K562 (cell line): ENCODE results near the gene HPCAL1. TPM values are rescaled to one million over a fixed set of nuclear protein-coding genes. Genes with fewer than 3 reads are reported as not detected.

ENCODE experiments used
- FOSL1 ChIP-seq: fragments of 200-800 bp; sonication (Bioruptor generic); conservative IDR thresholded peaks from 2 replicates; pipeline ENCODE4 v1.6.1; 2016; ENCODE audit warnings: missing genetic modification characterization, missing compliant biosample characterization
- KAT7 ChIP-seq: sonication (generic); formaldehyde crosslinking; IDR thresholded peaks from 2 replicates; pipeline ENCODE4 v1.8.0; 2022; ENCODE audit warnings: missing genetic modification reagents, mild to moderate bottlenecking, borderline replicate concordance
- MAFF ChIP-seq: IDR thresholded peaks from 2 replicates; pipeline ENCODE4 v1.6.1; 2012; ENCODE audit warnings: low read length, improper control_type of control experiment
- PURB ChIP-seq: sonication (generic); formaldehyde crosslinking; IDR thresholded peaks from 2 replicates; pipeline ENCODE4 v1.9.0; 2021; ENCODE audit warnings: low read depth, mild to moderate bottlenecking, missing genetic modification reagents
- SMAD4 ChIP-seq: fragments of 250-450 bp; sonication (Bioruptor Pico); conservative IDR thresholded peaks from 2 replicates; pipeline ENCODE4 v1.8.0; 2021; ENCODE audit warnings: inconsistent platforms, mild to moderate bottlenecking, moderate library complexity
- TCF3 ChIP-seq: sonication (generic); formaldehyde crosslinking; IDR thresholded peaks from 2 replicates; pipeline ENCODE4 v1.4.0; 2020; ENCODE audit warnings: mild to moderate bottlenecking, missing genetic modification reagents
- ZNF121 ChIP-seq: sonication (generic); formaldehyde crosslinking; conservative IDR thresholded peaks from 2 replicates; pipeline ENCODE4 v1.8.0; 2022; ENCODE audit warnings: missing genetic modification reagents
- ZNF124 ChIP-seq: sonication (generic); formaldehyde crosslinking; IDR thresholded peaks from 2 replicates; pipeline ENCODE4 v1.8.1; 2022; ENCODE audit warnings: missing genetic modification reagents
- ZNF436 ChIP-seq: fragments of 250-450, 450-650 bp; sonication (Bioruptor Pico); formaldehyde crosslinking; IDR thresholded peaks from 2 replicates; pipeline ENCODE4 v1.7.0; 2020; ENCODE audit warnings: mild to moderate bottlenecking
- ZNF699 ChIP-seq: fragments of 250-450 bp; sonication (Bioruptor Pico); IDR thresholded peaks from 2 replicates; pipeline ENCODE4 v1.8.0; 2021; ENCODE audit warnings: mild to moderate bottlenecking, moderate library complexity; ENCODE audit not compliant: insufficient replicate concordance
- polyA plus RNA-seq, 8 experiments: library from polyadenylated mRNA; depleted of rRNA in 4 of 8; stranded (reverse) in 5 of 8; unstranded in 3 of 8; fragments of >200 nt; fragmentation: Nextera tagmentation in 2 of 8; fragmentation: Illumina TruSeq in 1 of 8; extraction: Ambion mirVana in 2 of 8; extraction: Trizol in 1 of 8; gene quantifications; 2 replicates each; pipeline versions ENCODE4 v1.2.1 to v1.2.3, GENCODE V29; 2011 to 2014; ENCODE audit warnings: inconsistent platforms in 1 of 8, missing spikeins in 1 of 8
- total RNA-seq, 7 experiments: library from RNA; depleted of rRNA in 6 of 7; stranded (reverse); fragments of >200 nt in 6 of 7; fragmentation: Illumina TruSeq in 2 of 7; extraction: Trizol in 2 of 7; gene quantifications; 2 replicates each; pipeline versions ENCODE4 v1.2.1 to v1.2.3, GENCODE V29; 2011 to 2021; ENCODE audit warnings: low replicate concordance in 1 of 7
- TF ChIP-seq, protein P1 (sequence below), 2 experiments: IDR thresholded peaks in 1 of 2; conservative IDR thresholded peaks in 1 of 2; 2 replicates each; pipeline ENCODE4 v1.6.1; 2016; ENCODE audit warnings: low read depth in 2 of 2, mild to moderate bottlenecking in 1 of 2, missing compliant biosample characterization in 1 of 2, missing genetic modification characterization in 1 of 2, moderate library complexity in 1 of 2
- TF ChIP-seq, protein P2 (sequence below): sonication (generic); formaldehyde crosslinking; IDR thresholded peaks from 2 replicates; pipeline ENCODE4 v1.9.0; 2022; ENCODE audit warnings: mild to moderate bottlenecking, missing genetic modification reagents
- TF ChIP-seq, protein P3 (sequence below): fragments of 250-450 bp; sonication (Bioruptor Pico); IDR thresholded peaks from 2 replicates; pipeline ENCODE4 v1.4.0; 2020
- TF ChIP-seq, protein P4 (sequence below): fragments of 450-650 bp; formaldehyde crosslinking; conservative IDR thresholded peaks from 2 replicates; pipeline ENCODE4 v1.4.0; 2022; ENCODE audit warnings: mild to moderate bottlenecking, missing genetic modification characterization

The HPCAL1 gene
- total and polyA plus RNA-seq, 9 of the 15 experiments (the other 6 are each of a cell fraction or from before 2014, with no cell fraction given): 2.7 to 65.5 (median 23.9) TPM

DNA sequence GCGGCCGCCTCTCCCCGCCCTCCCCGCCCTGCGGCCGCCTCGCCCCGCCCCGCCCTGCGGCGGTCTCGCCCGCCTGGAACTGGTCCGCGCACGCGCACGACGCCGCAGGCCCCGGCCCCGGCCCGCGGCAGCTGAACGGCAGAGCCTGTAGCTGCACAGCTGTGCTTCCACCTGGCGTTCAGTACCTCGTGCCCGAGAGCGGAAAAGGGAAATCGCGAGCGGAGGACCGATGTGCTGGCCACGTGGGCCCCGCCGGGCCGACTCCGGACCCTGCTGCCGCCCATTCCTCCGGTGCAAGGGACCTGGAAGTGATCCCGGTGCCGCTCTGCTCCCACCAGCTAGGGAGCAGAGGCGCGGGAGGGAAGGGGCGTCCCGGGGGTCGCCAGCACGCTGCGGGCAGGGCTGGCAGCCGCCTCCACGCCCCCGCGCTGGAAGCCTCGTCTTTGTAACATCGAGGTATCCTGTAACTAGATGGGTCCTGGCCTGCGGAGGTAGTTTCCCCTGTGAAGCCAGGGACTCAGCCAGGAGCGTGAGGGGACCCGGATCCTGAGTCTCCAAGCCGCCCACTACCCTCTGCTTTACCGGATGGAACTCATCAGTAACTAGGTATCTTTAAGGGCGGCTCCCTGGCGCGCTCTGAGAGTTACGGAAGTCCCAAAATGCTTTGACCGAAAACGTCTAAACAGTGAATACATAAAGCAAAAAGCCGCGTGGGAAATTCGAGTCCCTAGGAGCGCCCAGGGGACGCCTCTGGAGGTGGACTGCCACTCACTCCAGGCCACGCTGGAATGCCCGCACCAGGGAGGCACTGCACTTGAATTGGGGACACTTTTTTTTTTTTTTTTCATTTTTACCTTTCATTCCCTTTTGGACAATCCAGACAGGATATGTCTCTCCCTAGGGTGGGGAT is 146.1 kb downstream of the HPCAL1 start (continued):
- TF ChIP-seq, protein P1, sequence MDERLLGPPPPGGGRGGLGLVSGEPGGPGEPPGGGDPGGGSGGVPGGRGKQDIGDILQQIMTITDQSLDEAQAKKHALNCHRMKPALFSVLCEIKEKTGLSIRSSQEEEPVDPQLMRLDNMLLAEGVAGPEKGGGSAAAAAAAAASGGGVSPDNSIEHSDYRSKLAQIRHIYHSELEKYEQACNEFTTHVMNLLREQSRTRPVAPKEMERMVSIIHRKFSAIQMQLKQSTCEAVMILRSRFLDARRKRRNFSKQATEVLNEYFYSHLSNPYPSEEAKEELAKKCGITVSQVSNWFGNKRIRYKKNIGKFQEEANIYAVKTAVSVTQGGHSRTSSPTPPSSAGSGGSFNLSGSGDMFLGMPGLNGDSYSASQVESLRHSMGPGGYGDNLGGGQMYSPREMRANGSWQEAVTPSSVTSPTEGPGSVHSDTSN (CRISPR knock-in tag; IDR thresholded peaks at IDR 0.05; ENCODE audit: low read depth): no peak
- TF ChIP-seq, protein P1 (tag; conservative IDR thresholded peaks at IDR 0.05; ENCODE audit: low read depth): no peak
- TF ChIP-seq PURB (CRISPR knock-in tag) (no peak), ZNF436 (no peak), ZNF121 (CRISPR knock-in tag) (no peak), MAFF (no peak), ZNF699 (no peak), SMAD4 (CRISPR knock-in tag) (peak; percentile 3), FOSL1 (tag) (0 out of 2 replicates have a peak, but pooled peaks have one; percentile 40), ZNF124 (0 out of 2 replicates have a peak, but pooled peaks have one; percentile 63), KAT7 (CRISPR knock-in tag) (0 out of 2 replicates have a peak, but pooled peaks have one; percentile 10), TCF3 (CRISPR knock-in tag) (0 out of 2 replicates have a peak, but pooled peaks have one; percentile 22)
- TF ChIP-seq, protein P2, sequence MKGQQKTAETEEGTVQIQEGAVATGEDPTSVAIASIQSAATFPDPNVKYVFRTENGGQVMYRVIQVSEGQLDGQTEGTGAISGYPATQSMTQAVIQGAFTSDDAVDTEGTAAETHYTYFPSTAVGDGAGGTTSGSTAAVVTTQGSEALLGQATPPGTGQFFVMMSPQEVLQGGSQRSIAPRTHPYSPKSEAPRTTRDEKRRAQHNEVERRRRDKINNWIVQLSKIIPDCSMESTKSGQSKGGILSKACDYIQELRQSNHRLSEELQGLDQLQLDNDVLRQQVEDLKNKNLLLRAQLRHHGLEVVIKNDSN (CRISPR knock-in tag): peak; percentile 84
- TF ChIP-seq, protein P3, sequence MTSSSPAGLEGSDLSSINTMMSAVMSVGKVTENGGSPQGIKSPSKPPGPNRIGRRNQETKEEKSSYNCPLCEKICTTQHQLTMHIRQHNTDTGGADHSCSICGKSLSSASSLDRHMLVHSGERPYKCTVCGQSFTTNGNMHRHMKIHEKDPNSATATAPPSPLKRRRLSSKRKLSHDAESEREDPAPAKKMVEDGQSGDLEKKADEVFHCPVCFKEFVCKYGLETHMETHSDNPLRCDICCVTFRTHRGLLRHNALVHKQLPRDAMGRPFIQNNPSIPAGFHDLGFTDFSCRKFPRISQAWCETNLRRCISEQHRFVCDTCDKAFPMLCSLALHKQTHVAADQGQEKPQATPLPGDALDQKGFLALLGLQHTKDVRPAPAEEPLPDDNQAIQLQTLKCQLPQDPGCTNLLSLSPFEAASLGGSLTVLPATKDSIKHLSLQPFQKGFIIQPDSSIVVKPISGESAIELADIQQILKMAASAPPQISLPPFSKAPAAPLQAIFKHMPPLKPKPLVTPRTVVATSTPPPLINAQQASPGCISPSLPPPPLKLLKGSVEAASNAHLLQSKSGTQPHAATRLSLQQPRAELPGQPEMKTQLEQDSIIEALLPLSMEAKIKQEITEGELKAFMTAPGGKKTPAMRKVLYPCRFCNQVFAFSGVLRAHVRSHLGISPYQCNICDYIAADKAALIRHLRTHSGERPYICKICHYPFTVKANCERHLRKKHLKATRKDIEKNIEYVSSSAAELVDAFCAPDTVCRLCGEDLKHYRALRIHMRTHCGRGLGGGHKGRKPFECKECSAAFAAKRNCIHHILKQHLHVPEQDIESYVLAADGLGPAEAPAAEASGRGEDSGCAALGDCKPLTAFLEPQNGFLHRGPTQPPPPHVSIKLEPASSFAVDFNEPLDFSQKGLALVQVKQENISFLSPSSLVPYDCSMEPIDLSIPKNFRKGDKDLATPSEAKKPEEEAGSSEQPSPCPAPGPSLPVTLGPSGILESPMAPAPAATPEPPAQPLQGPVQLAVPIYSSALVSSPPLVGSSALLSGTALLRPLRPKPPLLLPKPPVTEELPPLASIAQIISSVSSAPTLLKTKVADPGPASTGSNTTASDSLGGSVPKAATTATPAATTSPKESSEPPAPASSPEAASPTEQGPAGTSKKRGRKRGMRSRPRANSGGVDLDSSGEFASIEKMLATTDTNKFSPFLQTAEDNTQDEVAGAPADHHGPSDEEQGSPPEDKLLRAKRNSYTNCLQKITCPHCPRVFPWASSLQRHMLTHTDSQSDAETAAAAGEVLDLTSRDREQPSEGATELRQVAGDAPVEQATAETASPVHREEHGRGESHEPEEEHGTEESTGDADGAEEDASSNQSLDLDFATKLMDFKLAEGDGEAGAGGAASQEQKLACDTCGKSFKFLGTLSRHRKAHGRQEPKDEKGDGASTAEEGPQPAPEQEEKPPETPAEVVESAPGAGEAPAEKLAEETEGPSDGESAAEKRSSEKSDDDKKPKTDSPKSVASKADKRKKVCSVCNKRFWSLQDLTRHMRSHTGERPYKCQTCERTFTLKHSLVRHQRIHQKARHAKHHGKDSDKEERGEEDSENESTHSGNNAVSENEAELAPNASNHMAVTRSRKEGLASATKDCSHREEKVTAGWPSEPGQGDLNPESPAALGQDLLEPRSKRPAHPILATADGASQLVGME (CRISPR knock-in tag): peak; percentile 75; the same call in 1 of the 2 replicates
- TF ChIP-seq, protein P4, sequence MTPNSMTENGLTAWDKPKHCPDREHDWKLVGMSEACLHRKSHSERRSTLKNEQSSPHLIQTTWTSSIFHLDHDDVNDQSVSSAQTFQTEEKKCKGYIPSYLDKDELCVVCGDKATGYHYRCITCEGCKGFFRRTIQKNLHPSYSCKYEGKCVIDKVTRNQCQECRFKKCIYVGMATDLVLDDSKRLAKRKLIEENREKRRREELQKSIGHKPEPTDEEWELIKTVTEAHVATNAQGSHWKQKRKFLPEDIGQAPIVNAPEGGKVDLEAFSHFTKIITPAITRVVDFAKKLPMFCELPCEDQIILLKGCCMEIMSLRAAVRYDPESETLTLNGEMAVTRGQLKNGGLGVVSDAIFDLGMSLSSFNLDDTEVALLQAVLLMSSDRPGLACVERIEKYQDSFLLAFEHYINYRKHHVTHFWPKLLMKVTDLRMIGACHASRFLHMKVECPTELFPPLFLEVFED (CRISPR knock-in tag): no peak
